H54 (cell line): ENCODE results near the gene ALOX5.

ENCODE experiments used
- DNase-seq: peaks from one replicate; pipeline ENCODE4 v3.0.0; 2011; ENCODE audit warnings: low spot score, mixed read lengths; ENCODE audit not compliant: insufficient read length
- FAIRE-seq: peaks from 3 replicates; lab custom pipeline; 2011; peaks lifted over from hg19 to GRCh38; lab: Jason Lieb, UNC
- POLR2A ChIP-seq: IDR thresholded peaks from 2 replicates; pipeline ENCODE4 v1.6.1; 2011; ENCODE audit warnings: low read depth, mild to moderate bottlenecking, low read length

ALOX5 gene

DNA sequence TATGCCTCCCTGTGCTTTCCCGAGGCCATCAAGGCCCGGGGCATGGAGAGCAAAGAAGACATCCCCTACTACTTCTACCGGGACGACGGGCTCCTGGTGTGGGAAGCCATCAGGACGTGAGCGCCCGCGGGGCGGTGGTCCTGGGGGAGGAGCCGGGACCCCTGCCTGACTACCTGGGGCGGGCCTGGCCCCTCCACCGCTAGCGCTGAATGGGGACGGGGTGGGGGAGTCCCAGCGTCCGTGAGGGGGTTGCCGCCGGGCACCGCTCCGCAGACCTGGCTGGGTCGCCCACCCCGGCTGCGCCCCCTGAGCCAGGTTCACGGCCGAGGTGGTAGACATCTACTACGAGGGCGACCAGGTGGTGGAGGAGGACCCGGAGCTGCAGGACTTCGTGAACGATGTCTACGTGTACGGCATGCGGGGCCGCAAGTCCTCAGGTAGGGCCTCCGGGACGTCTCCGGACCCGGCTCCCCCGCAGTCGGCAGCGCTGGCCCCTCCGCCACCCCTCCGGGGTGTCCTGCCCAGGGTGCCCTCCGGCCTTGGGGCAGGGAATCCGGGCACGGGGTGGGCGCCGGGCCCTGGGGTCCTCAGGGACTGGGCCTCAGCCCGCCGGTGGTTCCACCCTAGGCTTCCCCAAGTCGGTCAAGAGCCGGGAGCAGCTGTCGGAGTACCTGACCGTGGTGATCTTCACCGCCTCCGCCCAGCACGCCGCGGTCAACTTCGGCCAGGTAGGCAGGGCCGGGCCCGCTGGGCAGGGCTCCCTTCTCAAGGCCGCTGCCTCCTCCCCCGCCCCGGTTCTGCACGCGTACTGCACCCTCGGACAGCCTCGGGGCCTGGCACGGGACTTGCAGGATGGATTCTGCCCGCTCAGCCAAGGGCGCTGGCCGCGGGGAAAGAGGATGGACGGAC is 69.3 kb downstream of the ALOX5 start:
- DNase-seq = no peak
- FAIRE-seq = no peak
- no peak for TF ChIP-seq POLR2A

DNA sequence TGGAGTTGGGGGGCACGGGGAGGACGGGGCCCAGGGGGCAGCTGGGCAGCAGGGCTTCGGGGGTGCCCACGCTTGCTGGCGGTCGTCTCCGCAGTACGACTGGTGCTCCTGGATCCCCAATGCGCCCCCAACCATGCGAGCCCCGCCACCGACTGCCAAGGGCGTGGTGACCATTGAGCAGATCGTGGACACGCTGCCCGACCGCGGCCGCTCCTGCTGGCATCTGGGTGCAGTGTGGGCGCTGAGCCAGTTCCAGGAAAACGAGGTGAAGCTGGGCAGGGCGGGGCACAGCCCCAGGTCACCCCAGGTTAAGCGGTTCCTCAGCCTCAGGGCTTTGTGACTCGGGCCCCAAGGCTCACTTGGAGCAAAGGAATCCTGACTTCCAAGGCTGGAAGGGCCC is 70.0 kb downstream of the ALOX5 start:
- FAIRE-seq = no peak
- no peak for DNase-seq
- TF ChIP-seq POLR2A = no peak

GRCh38 chr10:45444976-45445898 is 71.2 kb downstream of the ALOX5 start:
- DNase-seq = no peak
- TF ChIP-seq POLR2A = no peak
- FAIRE-seq = no peak

- no peak for TF ChIP-seq POLR2A
- DNase-seq = no peak
- FAIRE-seq = no peak
Measured at GRCh38 chr10:45446858-45447257, 72.8 kb downstream of the ALOX5 start.

DNA sequence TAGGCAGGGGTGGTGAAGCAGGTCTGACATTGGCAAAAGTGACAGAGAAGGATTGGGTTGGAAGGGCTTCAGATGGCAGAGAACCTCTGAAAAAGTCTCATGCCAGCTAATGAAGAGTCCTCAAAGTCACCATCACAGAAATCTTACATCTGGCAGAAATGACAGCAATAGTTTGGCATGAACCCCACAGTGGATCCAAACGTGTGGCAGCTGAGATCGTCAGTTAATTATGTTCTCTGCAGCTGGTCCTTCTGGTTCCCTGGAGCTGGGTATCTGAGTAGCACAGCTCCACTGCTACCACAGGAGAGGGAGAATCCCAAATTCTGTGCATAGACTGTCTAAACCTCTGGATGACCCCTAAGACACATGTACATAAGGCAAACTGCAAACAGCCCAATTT is 73.4 kb downstream of the ALOX5 start:
- FAIRE-seq (no peak), DNase-seq (no peak)
- TF ChIP-seq POLR2A = no peak

- no peak for TF ChIP-seq POLR2A
- FAIRE-seq (no peak), DNase-seq (no peak)
Measured at GRCh38 chr10:45450866-45451265, 76.8 kb downstream of the ALOX5 start.

GRCh38 chr10:45451407-45451806 is 77.4 kb downstream of the ALOX5 start:
- TF ChIP-seq POLR2A = no peak
- DNase-seq = no peak
- no peak for FAIRE-seq

DNA sequence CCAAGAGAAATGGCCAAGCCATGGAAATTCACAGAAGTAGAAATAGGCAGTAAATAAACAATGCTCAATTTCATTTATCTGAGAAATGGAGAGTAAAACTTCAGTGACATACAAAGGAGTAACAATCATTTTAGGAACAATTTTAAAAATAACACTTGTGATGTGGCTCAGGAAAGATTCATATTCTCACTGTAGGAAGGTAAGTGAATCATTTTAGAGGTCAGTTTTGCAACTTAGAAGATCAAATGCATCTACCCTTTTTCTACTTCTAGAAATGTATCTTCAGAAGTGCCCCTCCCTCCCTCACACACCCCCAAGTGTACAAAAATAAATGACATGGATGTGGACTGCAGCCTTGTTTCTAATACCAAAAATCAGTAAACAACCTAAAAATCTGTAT is 78.3 kb downstream of the ALOX5 start:
- DNase-seq = no peak
- FAIRE-seq = no peak
- no peak for TF ChIP-seq POLR2A

- no peak for DNase-seq
- FAIRE-seq = no peak
Measured at GRCh38 chr10:45452743-45453452, 78.9 kb downstream of the ALOX5 start.

DNA sequence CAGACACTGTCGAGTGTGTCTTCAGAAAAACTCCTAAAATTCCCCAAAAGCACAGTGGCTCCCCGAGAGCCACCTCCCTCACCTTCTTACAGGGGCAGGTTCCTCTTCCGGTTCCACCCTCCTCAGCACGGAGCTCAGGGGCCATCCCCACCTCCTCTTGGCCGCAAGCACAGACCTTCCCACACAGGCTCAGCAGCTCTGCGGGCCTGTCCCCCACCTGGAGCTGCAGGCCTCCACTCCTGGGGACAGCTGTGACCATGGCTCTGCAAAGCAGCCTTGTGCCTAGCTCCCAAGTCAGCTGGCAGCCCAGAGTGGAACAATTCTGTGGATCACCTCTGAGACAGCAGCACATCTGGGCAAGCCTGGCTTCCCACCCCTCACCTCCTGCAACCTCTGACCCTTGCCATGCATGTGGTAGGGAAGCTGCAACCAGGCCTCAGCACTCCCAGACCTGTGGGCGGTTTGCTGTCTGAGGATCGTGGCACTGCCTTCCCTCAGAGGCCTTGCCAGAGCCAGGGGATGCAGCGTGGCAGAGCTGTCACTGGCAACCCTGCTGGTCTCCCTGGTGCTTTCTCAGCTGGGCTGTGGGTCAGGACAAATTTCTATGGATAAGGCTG is 79.7 kb downstream of the ALOX5 start:
- no peak for FAIRE-seq
- TF ChIP-seq POLR2A = no peak
- DNase-seq = no peak

More at GRCh38 chr10:45452743-45453452, 78.9 kb downstream of the ALOX5 start:
- no peak for TF ChIP-seq POLR2A

DNA sequence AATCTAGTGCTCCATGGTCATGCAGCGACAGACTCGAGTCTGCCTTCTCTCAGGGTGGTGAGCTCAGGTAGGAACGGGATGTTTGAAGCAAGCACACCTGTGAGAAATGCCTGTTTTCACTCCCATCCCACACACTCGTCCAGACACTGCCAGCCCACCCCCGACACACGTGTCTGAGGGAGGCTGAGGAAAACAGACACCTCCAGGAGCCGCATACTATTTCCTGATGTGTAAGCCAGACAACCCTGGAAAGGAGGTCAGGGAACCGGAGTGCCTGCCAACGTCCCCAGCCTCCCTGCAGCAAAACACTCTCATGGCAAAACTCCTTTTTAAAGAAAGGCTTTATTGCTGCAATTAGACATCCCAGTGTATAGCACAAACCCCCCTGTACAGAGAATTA is 80.2 kb downstream of the ALOX5 start:
- DNase-seq (no peak), FAIRE-seq (no peak)
- no peak for TF ChIP-seq POLR2A

- TF ChIP-seq POLR2A = no peak
- DNase-seq = no peak
- no peak for FAIRE-seq
Measured at GRCh38 chr10:45454859-45455258, 80.8 kb downstream of the ALOX5 start.

GRCh38 chr10:45456233-45456632 is 82.2 kb downstream of the ALOX5 start:
- FAIRE-seq (no peak), DNase-seq (no peak)
- TF ChIP-seq POLR2A = no peak

GRCh38 chr10:45456822-45457221 is 82.8 kb downstream of the ALOX5 start:
- FAIRE-seq = no peak
- TF ChIP-seq POLR2A = no peak
- no peak for DNase-seq
